Body of pancreas (tissue), 4 donors: ENCODE results near the gene TBL1XR1.

ENCODE experiments used
- CTCF ChIP-seq, 7 experiments: fragments of 450-650 bp in 4 of 7; fragments of 200-600 bp in 3 of 7; sonication (generic) in 3 of 7; IDR thresholded peaks; one replicate each; pipeline ENCODE4 v1.5.1; 2016 to 2019; ENCODE audit warnings: antibody characterized with exemption in 7 of 7
- POLR2A ChIP-seq, 3 donors: fragments of 450-650 bp; IDR thresholded peaks; one replicate each; pipeline ENCODE4 v1.6.1; 2016; ENCODE audit warnings: antibody characterized with exemption in 3 of 3, mild to moderate bottlenecking in 2 of 3

- TF ChIP-seq CTCF (IDR thresholded peaks at IDR 0.05) (no peak), POLR2A (IDR thresholded peaks at IDR 0.05) (no peak)
These were observed 91.7 kb downstream of the TBL1XR1 start for GRCh38 chr3:177105623-177106022.
